GM08714 (cell line): ENCODE results near the gene GATB.

Experiments
- H3K4me3 ChIP-seq: fragments of 200-500 bp; sonication (Bioruptor generic); 2 replicates; pipeline ENCODE4 v1.5.1; 2014; ENCODE audit warnings: mild to moderate bottlenecking, low read length, inconsistent platforms
- ZNF274 ChIP-seq: IDR thresholded peaks from 2 replicates; pipeline ENCODE4 v1.6.1; 2012; ENCODE audit warnings: mild to moderate bottlenecking, low read depth, low read length

GATB gene

GRCh38 chr4:151659601-151660364 is 101.0 kb downstream of the GATB start:
- TF ChIP-seq ZNF274: no peak

GRCh38 chr4:151658959-151659600 is 101.7 kb downstream of the GATB start:
- no peak overlapping the region for H3K4me3 ChIP-seq
- TF ChIP-seq ZNF274: no peak

More at GRCh38 chr4:151659601-151660364, 101.0 kb downstream of the GATB start:
- no peak overlapping the region for H3K4me3 ChIP-seq

GRCh38 chr4:151657896-151658295 is 102.9 kb downstream of the GATB start:
- no peak for TF ChIP-seq ZNF274
- H3K4me3 ChIP-seq: no peak overlapping the region

- H3K4me3 ChIP-seq: no peak overlapping the region
- no peak for TF ChIP-seq ZNF274
These were observed 104.7 kb downstream of the GATB start for GRCh38 chr4:151656058-151656457.

DNA sequence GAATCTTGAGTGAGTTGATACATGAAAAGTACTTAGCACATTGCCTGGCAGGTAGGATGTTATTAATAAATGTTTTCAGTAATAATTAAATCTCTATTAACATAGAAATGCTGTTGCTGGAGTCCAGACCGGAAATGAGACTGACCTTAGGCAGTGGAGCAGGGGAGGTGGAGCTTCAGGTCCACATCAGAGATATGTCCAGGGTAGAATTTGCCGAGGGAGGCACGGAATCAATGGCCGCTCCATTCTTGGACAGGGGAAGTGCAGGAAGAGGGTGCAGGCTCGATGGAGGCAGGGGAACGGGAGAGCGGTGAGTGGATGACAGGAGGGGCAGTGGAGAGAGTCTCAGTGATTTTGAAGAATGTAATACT is 107.3 kb downstream of the GATB start:
- TF ChIP-seq ZNF274: no peak
- H3K4me3 ChIP-seq: no peak overlapping the region

- TF ChIP-seq ZNF274: no peak
These were observed 107.8 kb downstream of the GATB start for GRCh38 chr4:151652841-151653547.

DNA sequence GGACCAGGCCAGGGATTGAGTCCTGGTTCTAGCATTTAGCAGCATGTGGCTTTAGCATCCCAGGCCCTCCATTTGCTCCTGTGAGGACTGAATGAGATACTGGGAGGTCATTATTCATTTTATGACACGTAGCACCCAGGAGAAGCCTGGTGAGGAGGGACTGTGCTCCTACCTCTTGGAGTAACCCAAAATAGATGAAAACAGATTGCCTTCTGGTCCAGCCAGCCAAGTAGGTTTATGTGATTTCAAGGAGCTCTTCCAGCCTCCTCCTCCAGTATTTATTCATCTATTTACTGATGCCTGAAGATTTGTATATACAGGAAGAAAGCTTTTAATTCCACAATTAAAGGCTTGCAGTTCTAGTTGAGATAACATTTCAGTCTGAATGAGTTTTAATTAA is 109.3 kb downstream of the GATB start:
- TF ChIP-seq ZNF274: no peak
- no peak overlapping the region for H3K4me3 ChIP-seq

More at GRCh38 chr4:151652841-151653547, 107.8 kb downstream of the GATB start:
- H3K4me3 ChIP-seq: no peak overlapping the region

- TF ChIP-seq ZNF274: no peak
- H3K4me3 ChIP-seq: no peak overlapping the region
These were observed 111.3 kb downstream of the GATB start for GRCh38 chr4:151649479-151649878.

DNA sequence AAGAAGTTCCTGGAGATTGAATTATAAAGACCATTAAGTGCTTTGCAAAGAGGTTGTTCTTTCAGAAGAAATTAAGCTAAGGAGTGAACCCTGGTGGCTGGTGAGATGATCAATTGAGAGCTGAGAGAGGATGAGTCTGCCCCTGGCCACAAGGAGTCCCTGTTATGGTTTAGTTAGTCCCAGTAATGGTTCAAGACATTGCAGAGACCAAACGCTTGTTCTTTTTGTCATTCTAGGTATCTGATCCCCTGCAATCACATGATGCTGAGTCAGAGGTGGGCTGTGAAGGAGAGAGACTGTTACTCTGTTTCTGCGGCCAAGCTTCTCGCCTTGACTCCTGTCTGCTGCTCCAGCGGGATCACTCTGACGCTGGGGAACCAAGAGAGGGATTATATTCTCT is 114.5 kb downstream of the GATB start:
- no peak for TF ChIP-seq ZNF274
- no peak overlapping the region for H3K4me3 ChIP-seq

- no peak overlapping the region for H3K4me3 ChIP-seq
- TF ChIP-seq ZNF274: no peak
These were observed 116.2 kb downstream of the GATB start for GRCh38 chr4:151644622-151645021.

DNA sequence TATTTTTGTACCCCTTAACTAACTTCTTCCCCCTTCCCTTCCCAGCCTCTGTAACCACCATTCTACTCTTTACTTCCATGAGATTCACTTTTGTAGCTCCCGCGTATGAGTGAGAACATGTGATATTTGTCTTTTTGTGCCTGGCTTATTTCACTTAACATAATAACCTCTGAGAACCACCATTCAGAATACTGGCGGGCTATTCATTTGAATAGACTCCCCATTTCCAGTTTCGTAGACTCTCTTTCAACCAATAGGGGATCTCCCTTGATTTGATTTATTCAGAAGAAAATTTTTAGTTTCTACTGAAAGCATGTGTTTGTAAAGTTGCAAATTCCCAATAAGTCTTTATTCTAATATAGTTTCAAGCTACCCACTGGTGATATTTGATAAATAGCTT is 117.2 kb downstream of the GATB start:
- TF ChIP-seq ZNF274: no peak
- no peak overlapping the region for H3K4me3 ChIP-seq

DNA sequence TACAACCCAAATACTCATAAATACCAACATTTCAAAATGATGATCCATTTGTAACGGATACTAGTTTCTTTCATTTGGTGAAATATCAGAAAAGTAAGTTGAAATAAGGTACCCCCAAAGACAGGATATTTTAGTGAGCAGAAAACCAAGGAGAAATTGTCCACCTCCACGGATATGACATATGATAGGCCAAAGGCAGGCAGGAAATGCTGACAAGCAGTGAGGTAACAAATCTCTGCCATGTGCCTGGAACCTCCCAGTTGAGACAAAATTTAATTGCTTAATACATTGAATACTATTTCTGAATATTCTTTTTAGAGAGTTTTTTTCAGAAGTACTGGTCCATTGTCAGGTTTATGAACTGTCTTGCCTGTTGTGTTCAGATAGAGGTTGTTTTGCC is 118.8 kb downstream of the GATB start:
- no peak overlapping the region for H3K4me3 ChIP-seq
- TF ChIP-seq ZNF274: no peak

DNA sequence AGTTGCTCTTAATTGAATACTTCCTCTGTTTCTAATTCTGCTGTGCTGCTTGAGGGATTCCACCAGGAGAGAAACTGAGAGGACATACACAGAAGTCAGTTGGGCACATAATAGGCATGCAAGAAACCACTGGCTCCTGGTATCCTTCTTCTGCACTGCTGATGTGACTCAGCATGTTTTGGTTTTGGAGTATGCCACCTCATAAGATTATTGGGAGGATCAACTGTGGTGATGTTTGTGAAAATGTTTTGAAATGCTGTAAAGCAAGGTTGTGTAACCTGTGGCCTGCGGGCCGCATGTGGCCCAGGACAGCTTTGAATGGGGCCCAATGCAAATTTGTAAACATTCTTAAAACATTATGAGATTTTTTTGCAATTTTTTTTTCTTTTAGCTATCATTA is 119.6 kb downstream of the GATB start:
- no peak for TF ChIP-seq ZNF274
- H3K4me3 ChIP-seq: no peak overlapping the region

GRCh38 chr4:151640381-151640780 is 120.4 kb downstream of the GATB start:
- no peak overlapping the region for H3K4me3 ChIP-seq
- TF ChIP-seq ZNF274: no peak
